Endodermal cell (in vitro differentiated cells): ENCODE results near the gene LMX1B. TPM values are rescaled to one million over a fixed set of nuclear protein-coding genes. Genes with fewer than 3 reads are reported as not detected.

Experiments
- DNase-seq: peaks from one replicate; pipeline ENCODE4 v3.0.0-alpha.2; 2017
- H3K27ac ChIP-seq: 2 replicates; pipeline ENCODE4 v1.5.1; 2013; ENCODE audit warnings: mild to moderate bottlenecking, low read depth, low read length, moderate library complexity
- H3K27me3 ChIP-seq: 2 replicates; pipeline ENCODE4 v1.6.1; 2013; ENCODE audit warnings: mild to moderate bottlenecking, low read length, moderate library complexity; ENCODE audit not compliant: insufficient read depth, control insufficient read depth, poor library complexity, severe bottlenecking
- H3K36me3 ChIP-seq: 2 replicates; pipeline ENCODE4 v1.7.0; 2013; ENCODE audit warnings: mild to moderate bottlenecking, low read length, moderate library complexity; ENCODE audit not compliant: control insufficient read depth, insufficient read depth
- H3K4me1 ChIP-seq: one replicate; pipeline ENCODE4 v1.7.0; 2013; ENCODE audit warnings: low read length; ENCODE audit not compliant: control insufficient read depth, insufficient read depth
- H3K4me3 ChIP-seq: 2 replicates; pipeline ENCODE4 v1.5.1; 2013; ENCODE audit warnings: mild to moderate bottlenecking, low read length, moderate library complexity
- H3K9ac ChIP-seq: 2 replicates; pipeline ENCODE4 v1.6.1; 2013; ENCODE audit warnings: mild to moderate bottlenecking, low read length, moderate library complexity; ENCODE audit not compliant: poor library complexity, severe bottlenecking; ENCODE audit errors: extremely low read depth
- H3K9me3 ChIP-seq: 2 replicates; pipeline ENCODE4 v1.6.1; 2013; ENCODE audit warnings: mild to moderate bottlenecking, low read length, moderate library complexity; ENCODE audit not compliant: control insufficient read depth
- H3K27ac Mint-ChIP-seq: 2 replicates; pipeline ENCODE4 v1.8.0; 2020; ENCODE audit warnings: mixed read lengths
- H3K27me3 Mint-ChIP-seq: 2 replicates; pipeline ENCODE4 v1.8.0; 2021; ENCODE audit warnings: mild to moderate bottlenecking, mixed read lengths; ENCODE audit not compliant: insufficient read depth
- H3K36me3 Mint-ChIP-seq: 2 replicates; pipeline ENCODE4 v1.8.0; 2020; ENCODE audit warnings: low read depth, mixed read lengths
- H3K4me1 Mint-ChIP-seq: 2 replicates; pipeline ENCODE4 v1.8.0; 2020; ENCODE audit warnings: mixed read lengths
- H3K4me3 Mint-ChIP-seq: 2 replicates; pipeline ENCODE4 v1.8.0; 2020; ENCODE audit warnings: mild to moderate bottlenecking, moderate library complexity, mixed read lengths
- H3K9me3 Mint-ChIP-seq: 2 replicates; pipeline ENCODE4 v1.8.0; 2020; ENCODE audit warnings: mild to moderate bottlenecking, mixed read lengths
- WGBS, 2 experiments: methylation state at CpG; one replicate each; pipeline versions ENCODE4 v1.1.5 to v1.1.7; 2013; ENCODE audit warnings: missing lambda C conversion rate in 2 of 2, mixed read lengths in 1 of 2; ENCODE audit not compliant: insufficient coverage in 1 of 2, insufficient read length in 1 of 2; 5-methylcytosine and 5-hydroxymethylcytosine counted together
- total RNA-seq, 2 donors: library from RNA; stranded (reverse); fragmentation: NEBNext Ultra II Directional in 1 of 2; extraction: Animal tissue kit (Norgen Biotek cat#: 25700) in 1 of 2; gene quantifications; 2 replicates in 1 of 2; 3 replicates in 1 of 2; pipeline ENCODE4 v1.2.1, GENCODE V29; 2021
- TF ChIP-seq, protein P1 (sequence below): fragments of 200-600 bp; sonication (generic); conservative IDR thresholded peaks from 2 replicates; pipeline ENCODE4 v1.5.0; 2021; ENCODE audit warnings: antibody characterized with exemption, mild to moderate bottlenecking

The LMX1B gene
- total RNA-seq, 2 donors from 2014 or later = 11.1 to 11.4 TPM

DNA sequence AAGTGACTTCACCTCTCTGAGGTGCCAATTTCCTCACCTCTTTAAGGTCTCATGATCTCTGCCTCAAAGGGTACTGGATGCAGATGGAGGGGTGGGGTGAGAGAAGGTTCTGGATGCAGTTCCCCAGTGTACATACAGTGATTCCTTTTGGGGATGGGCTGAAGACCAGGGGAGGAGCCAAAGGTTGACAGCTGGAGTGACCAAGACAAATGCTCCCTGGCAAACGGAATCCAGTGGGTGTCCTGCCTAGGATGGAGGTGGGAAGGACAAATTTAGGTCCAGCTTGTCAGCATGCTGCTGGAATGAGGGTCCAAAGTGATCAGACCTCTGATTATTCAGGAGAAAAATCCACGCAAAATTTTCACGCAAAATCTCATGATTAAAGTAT, 7.3 kb upstream of the LMX1B start:
- no peaks in the 10 kb centered on the region for H3K9me3 Mint-ChIP-seq

DNA sequence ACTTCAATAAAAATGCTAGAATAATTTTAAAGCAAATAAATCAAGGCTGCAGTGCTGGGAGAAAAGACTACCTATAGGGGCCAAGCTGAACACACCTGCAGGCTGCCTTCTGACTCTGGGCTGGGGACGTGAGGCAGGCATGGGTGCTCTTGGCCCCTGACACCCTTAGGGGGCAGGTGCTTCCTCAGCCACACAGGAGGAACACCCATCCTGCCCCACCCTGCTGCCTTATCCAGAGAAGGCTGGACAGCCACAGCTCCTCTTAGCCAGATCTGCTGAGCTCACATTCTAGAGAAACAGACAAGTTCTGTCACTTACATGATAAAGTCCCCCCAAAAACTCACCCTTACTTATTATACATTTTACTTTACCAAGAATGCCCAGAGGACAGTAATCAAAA, 6.6 kb upstream of the LMX1B start:
- H3K9me3 Mint-ChIP-seq = no peaks in the 10 kb centered on the region
- Histone ChIP-seq H3K27ac (no peak overlapping the region), H3K9me3 (no peaks in the 10 kb centered on the region), H3K36me3 (no peaks in the 10 kb centered on the region), H3K9ac (no peak overlapping the region), H3K27me3 (peaks cover 51% of the 10 kb centered on the region), H3K4me3 (no peak overlapping the region), H3K4me1 (peaks cover 10% of the 10 kb centered on the region)
- peaks cover 77% of the 10 kb centered on the region for H3K27me3 Mint-ChIP-seq
- H3K36me3 Mint-ChIP-seq = peaks cover 1% of the 10 kb centered on the region
- 95 to 100% methylated on average over 1 of the region's 1 CpG for WGBS, 2 experiments
- H3K4me1 Mint-ChIP-seq = peaks cover 8% of the 10 kb centered on the region
- H3K27ac Mint-ChIP-seq = no peak overlapping the region
- TF ChIP-seq, protein P1, sequence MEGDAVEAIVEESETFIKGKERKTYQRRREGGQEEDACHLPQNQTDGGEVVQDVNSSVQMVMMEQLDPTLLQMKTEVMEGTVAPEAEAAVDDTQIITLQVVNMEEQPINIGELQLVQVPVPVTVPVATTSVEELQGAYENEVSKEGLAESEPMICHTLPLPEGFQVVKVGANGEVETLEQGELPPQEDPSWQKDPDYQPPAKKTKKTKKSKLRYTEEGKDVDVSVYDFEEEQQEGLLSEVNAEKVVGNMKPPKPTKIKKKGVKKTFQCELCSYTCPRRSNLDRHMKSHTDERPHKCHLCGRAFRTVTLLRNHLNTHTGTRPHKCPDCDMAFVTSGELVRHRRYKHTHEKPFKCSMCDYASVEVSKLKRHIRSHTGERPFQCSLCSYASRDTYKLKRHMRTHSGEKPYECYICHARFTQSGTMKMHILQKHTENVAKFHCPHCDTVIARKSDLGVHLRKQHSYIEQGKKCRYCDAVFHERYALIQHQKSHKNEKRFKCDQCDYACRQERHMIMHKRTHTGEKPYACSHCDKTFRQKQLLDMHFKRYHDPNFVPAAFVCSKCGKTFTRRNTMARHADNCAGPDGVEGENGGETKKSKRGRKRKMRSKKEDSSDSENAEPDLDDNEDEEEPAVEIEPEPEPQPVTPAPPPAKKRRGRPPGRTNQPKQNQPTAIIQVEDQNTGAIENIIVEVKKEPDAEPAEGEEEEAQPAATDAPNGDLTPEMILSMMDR = no peak
- no peak overlapping the region for H3K4me3 Mint-ChIP-seq
- no peak for DNase-seq

More for the DNA sequence above, 7.3 kb upstream of the LMX1B start:
- no peak overlapping the region for H3K9ac ChIP-seq
- peaks cover 10% of the 10 kb centered on the region for H3K4me1 ChIP-seq
- peaks cover 5% of the 10 kb centered on the region for H3K4me1 Mint-ChIP-seq
- no peaks in the 10 kb centered on the region for H3K36me3 ChIP-seq
- H3K9me3 ChIP-seq = peaks cover under 1% of the 10 kb centered on the region
- no peak overlapping the region for H3K27ac Mint-ChIP-seq
- no peak overlapping the region for H3K4me3 Mint-ChIP-seq
- H3K27me3 Mint-ChIP-seq = peaks cover 72% of the 10 kb centered on the region
- H3K27ac ChIP-seq = no peak overlapping the region
- WGBS, 2 experiments = 33 to 82% methylated on average over 1 to 3 of the region's 3 CpGs
- peaks cover 45% of the 10 kb centered on the region for H3K27me3 ChIP-seq
- H3K4me3 ChIP-seq = no peak overlapping the region
- TF ChIP-seq, protein P1 = no peak
- DNase-seq = no peak
- H3K36me3 Mint-ChIP-seq = peaks cover 3% of the 10 kb centered on the region

DNA sequence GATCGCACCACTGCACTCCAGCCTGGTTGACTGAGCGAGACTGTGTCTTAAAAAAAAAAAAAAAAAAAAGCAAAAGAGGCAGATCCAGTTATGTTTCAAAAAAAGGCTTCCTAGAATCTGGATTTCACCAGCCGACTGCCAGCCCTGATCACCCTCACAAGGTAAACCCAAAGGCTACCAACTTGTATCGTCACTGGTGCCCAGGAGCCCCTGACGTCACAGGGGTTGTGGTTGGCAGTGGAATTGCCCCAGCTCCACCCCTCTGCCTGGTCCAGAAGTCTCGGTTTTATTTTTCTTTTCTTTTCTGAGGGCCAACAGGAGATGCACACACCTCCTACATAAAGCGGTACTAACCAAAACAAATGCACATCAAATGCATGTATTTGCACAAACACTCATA, 6.0 kb upstream of the LMX1B start:
- 87 to 89% methylated on average over 5 to 7 of the region's 7 CpGs for WGBS, 2 experiments
- DNase-seq = no peak
- no peak overlapping the region for H3K27ac Mint-ChIP-seq
- Histone ChIP-seq H3K9me3 (no peaks in the 10 kb centered on the region), H3K4me3 (no peak overlapping the region), H3K27me3 (peaks cover 57% of the 10 kb centered on the region), H3K9ac (no peak overlapping the region), H3K36me3 (no peaks in the 10 kb centered on the region), H3K27ac (no peak overlapping the region), H3K4me1 (peaks cover 10% of the 10 kb centered on the region)
- no peak overlapping the region for H3K4me3 Mint-ChIP-seq
- H3K27me3 Mint-ChIP-seq = peaks cover 79% of the 10 kb centered on the region
- TF ChIP-seq, protein P1 = no peak
- H3K36me3 Mint-ChIP-seq = no peaks in the 10 kb centered on the region
- H3K9me3 Mint-ChIP-seq = no peaks in the 10 kb centered on the region
- peaks cover 9% of the 10 kb centered on the region for H3K4me1 Mint-ChIP-seq
